DLD1 (cell line): ENCODE measurements around the gene CDK11B.
"Not testable (repeated sequence)": the region's sequence is repeated elsewhere in the genome, so short reads cannot be mapped to it uniquely, and the experiment has no call there.

Experiments used
- in situ Hi-C: cut with HindIII; loops from 2 replicates; pipeline ENCODE4 v1.10.0; 2017; ENCODE audit warnings: low sequenced_read_pairs

The CDK11B gene

DNA sequence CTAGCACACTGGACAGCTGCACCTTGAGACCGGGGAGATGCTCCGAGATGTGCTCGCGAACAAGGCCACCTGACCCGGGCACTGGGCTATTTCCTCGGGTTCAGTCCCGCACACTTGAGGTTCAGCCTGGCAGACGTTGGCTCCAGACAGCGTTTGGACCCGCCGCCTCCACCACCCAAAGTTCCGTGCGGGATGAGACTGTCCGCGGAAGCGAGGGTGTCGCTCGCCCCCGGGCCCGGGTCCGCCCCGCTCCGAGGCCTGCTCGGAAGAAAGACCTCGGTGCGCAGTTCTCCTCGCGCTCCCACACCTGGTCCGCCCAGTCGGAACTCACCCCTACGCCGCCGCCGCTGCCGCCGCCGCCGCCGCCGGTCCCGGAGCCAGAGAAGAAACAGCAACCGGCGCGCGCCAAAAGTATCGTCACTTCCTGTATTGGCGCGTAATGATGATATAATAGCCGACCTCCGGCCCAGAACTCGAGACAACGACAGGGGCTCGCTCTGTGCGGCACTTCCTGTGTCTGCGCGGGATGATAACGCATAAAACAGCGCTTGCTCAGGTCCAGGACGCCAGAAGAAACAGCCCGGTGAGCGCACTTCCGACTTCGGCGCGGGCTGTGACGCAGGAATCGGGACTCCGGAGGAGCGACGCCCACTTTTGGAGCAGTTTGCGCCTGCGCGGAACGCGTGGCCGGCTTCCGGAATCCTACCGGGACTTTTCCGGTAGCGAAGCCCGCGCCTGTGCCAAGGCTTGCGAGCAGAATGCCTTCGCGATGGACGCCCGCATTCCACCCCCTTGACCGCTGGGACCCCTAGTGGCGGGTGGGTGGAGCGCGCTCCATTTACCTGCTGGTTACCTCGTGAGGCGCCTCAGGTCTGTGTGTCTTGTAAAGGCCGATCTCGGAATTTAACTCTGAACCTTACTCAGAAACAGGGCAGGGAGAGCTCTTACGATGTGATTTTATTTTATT is at the start of gene CDK11B:
Gene CDK11B (minus strand): TSS at position 422 of the 967 bp plus-strand sequence. CDS start 1,519 bp downstream, outside the sequence.
- in situ Hi-C loops: not testable (repeated sequence)

DNA sequence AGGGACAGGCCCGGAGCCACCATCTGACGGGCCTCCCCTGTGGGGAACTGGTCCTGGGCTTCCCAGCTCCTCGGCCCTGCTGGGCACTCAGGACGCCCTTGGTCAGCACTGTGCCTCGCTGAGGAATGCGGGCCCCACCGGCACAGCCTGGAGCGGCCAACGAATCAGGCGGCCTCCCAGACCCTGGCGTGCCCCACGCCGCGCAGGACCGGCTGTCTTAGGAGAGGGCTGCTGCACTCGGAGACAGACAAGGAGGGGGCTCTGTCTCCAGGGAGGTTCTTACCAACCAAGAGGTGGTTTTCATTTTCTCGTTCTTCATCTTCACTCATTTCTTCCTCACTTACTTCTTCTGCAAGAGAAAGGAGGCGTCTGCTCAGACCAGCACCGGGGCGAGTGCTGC is 49.1 kb upstream of the CDK11B start:
- in situ Hi-C loops: not testable (repeated sequence)

DNA sequence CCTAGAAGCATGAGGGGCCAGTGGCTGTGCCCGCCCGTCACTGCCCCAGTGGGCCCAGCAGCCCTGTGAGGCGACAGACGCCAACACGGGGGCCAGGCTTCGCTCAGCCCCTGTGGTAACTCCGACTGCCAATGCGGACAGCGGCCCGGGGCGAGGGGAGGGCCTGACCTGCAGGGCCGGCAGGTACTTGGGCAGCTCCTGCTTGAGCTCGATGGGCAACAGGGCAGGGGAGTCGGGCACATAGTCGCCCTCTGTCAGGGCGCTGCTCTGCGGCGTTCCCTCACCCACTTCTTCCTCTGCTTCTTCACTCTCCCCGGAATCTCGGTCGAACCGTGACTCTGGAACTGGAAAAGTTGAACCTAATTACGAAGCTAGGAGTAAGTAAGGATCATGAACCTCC is 48.4 kb upstream of the CDK11B start:
- in situ Hi-C loops: not testable (repeated sequence)

DNA sequence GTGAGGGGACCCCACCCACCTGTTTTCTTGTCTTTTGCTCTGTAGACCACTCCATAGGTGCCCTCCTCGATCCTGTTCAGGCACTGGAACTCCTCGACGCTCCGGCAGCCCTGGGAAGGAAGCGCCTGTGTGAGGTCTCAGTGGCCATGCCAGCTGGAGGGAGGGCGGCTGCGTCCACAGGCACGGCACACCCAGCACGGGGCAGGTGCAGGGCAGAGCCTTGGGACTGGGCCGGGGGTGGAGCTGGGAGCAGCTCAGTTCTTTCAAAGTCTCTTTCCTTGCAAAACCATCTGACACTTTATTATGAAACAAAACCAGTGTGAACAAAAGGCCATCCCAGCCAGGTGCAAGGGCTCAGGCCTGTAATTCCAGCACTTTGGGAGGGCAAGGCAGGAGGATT is 46.8 kb upstream of the CDK11B start:
- in situ Hi-C loops: not testable (repeated sequence)

DNA sequence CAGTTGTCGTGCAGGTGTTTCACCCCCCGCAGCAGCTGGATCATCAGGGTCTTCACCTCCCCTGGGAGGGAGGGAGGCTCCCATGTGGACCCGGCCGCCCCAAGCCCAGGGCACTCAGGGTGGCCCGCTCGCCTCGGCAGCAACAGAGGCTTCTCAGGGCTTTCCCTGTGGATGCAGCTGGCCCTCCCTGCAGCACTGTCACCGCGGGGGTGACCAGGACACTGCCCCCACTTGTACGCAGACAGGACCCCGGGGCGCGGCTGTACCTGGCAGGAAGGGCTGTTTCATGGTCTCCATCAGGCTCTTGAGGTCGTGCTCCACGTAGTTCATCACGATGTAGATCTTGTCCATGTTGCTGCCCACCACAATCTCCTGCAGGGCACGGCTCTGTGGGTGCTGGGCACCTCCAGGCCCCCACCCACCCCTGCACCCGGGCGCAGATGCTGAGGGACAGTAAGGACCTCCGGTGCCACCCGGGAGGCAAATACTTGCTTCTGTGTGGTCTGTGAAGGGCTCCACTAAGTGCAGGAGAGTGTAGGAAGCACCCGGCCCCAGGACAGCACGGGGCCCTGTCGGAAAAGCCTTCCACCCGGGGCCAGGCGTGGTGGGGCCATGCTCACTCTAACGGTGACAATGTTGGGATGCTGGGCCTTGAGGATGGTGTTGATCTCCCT is 45.6 kb upstream of the CDK11B start:
- in situ Hi-C loops: not testable (repeated sequence)

DNA sequence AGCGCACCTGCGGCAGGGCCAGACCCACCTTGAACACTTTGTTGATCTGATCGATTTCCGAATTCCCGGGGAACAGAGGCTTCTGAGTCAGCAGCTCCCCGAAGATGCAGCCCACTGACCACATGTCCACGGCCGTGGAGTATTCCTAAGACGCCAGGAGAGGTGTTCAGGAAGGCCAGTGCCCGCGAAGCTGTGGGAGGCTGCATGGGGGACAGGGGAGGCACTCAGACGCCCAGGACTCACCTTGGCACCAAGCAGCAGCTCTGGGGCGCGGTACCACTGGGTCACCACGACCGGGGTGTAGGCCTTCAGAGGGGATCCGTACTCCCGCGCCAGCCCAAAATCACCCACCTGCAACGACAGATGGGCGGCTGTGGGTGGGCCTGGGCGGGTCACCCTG is 45.0 kb upstream of the CDK11B start:
- in situ Hi-C loops: no loop called here

DNA sequence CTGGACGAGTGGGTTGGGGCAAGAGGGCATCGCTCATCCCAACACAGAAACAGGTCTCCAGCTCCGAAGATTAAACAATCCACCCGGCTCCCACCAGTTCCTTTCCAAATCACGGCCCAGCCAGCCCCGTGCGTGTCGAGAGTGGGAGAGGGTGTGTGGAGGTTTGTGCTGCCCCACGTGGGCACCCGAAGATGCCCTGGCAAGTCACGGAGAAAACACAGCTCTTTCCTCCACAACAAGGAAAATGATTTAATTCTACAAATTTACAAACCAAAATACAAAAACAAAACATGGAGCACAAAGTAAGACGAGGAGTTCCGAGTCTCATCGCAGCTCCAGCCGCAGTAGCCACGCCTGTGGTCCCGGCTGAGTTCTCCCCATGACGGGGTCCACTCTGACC is 43.7 kb upstream of the CDK11B start:
- in situ Hi-C loops: not testable (repeated sequence)

DNA sequence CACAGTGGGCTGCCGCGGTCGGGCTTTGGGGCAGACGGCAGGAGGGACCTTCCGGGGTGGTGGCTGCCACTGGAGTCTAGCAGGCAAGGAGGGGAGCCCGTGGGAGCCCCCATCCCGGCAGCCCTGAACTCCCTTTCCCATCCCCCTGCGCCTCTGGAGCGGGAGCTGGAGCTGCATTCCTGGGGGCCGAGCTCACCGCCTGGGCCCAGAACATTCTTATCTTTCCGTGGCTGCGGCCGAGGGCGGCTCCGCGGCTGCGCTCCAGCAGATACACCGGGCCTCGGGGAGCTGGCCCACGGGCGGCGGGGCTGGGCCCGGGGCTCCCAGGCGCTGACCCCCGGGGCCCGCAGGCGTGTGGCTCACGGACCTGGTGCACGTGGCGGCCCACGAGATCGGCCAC is 41.8 kb upstream of the CDK11B start:
- in situ Hi-C loops: not testable (repeated sequence)

DNA sequence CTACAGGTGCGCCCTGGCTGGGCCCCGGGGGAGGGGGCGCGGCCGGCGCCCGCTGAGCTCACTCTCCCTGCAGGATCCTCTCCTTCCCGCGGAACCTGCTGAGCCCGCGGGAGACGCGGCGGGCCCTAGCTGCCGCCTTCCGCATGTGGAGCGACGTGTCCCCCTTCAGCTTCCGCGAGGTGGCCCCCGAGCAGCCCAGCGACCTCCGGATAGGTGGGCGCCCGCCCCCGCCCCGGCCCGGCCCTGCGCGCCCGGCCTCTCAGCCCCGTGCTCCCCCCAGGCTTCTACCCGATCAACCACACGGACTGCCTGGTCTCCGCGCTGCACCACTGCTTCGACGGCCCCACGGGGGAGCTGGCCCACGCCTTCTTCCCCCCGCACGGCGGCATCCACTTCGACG is 41.3 kb upstream of the CDK11B start:
- in situ Hi-C loops: not testable (repeated sequence)

DNA sequence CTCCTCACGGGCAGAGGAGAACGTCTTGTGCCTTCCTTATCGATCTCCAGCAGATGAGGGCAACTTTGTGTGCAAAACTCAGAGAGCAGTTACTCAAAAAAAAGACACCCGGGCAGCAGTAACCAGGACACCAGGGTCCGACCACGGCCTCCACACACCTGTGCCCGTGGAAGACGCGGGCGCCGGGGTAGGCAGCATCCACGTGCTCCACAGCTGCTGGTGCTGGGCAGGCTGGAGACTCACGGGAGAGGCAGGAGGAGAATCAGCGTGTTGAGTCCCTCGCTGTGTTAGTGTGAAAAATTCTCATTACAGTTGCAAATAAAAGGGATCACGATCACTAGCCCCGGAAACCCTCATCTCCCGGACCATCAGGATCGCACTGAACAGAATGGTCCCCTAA is 40.3 kb upstream of the CDK11B start:
- in situ Hi-C loops: not testable (repeated sequence)

DNA sequence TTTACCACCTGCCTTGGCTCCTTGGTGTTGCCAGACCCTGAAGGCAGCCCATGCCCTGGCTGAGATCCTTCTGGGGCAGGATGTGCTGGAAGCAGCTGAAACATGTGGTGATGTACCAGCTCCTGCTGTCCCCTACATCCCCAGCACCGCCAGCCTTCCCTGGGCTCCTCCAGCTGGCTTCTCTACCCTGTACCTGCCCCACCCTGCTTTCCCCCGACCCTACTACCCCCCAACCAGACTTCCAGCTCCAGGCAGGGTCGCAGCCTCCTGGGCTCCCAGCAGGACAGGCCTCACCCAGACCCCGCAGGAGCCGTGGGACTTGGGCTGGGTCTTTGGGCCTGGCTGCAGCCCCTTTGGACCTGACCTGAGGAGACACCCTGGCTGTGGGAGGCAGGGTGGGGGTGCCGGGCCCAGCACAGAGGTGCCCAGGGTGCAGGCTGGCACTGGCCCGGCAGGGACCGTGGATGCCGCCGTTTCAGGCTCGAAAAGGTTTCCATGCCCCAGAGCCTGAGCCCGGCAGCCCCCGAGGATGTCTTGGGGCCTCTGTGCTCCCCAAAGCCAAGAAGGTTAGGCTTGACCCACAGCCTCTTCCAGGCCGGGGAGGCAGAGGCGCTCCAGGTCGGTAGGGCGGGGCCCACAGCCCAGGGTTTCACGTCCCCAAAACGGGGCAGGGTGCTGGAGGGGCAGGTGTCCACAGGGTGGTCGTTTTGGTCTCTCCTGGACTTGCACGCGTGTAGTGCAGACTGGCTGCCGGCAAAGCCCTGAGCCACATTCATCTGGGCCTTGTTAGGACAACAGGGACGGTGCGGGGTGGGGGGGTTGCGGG is 38.8 kb upstream of the CDK11B start:
- in situ Hi-C loops: not testable (repeated sequence)

DNA sequence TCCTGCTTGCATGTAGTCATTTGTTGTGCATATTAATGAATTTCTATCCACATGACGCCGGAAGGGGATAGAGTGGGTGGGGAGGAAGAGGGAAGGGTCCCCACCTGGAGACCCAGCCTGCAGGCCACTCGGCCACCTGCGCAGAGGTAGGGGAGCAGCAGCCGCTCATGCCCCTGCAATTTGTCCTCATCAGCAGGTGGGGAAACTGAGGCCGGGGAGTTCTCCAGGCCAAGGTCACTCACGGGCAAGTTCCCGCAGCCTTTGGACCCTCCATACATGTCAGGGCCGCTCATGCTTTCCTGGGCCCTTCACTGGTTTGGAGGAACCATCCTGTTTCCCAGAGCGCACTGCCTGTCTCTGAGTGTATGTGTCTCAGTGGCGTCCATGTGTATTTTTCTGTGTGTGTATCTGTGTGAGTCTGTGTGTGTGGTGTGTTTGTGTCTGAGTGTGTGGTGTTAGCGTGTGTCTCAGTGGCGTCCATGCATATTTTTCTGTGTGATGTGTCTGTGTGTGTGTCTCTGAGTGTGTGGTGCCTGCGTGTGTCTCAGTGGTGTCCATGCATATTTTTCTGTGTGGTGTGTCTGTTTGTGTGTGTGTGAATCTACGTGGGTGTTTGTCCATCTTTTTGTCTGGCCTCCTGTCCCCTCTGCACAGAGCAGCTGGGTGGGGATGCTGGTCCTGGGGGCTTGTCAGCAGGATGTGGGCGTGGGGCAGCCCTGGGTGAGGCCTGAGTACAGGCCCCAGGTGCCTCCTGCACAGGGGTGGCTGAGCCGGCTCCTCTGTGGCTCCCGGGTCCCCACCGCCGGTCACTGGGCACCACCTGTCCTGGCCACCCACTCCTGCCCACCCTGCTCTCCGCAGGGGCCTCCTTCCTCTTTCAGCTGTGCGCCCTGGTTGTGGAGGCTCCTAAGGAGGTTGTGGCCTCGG is 37.9 kb upstream of the CDK11B start:
- in situ Hi-C loops: not testable (repeated sequence)

DNA sequence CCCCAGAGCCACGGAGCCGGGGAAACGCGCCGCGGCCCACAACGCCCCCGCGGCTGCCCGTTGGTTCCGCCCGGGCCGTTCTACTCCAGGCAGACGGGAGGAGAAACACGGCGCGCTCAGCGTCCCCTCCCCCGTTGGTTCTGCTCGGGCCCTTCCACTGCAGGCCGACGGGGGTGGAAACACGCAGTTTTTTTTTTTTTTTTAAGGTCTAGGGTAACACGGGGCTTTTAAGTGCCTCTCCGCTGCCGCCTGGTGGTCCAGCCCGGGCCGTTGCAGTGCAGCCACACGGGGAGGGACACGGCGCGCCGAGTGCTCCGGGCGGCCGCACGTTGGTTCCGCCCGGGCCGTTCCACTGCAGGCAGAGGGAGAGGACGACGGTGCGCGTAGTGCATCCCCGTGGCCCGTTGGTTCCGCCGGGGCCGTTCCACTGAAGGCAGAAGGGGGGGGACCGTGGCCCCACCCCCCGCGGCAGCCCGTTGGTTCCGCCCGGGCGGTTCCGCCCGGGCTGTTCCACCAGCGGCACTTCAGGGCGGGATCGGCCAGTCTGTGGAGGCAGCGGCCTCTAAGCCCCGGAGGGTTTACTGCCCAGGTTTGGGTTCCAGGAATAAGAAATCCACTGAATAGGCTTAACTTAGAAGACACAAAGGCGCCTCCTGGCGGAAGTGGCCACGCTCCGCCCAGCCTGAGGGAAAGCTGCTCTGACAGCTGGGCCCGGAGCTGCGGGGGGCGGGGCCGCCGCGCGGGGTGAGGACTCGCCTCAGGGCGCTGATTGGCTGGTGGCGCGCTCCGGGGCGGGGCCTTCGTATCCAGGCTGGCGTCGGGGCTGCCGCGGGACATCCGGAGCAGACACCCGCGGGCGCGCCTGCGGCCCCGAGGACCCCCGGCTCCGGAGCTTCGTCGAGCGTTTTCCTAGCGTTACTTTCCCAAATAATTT is 34.2 kb upstream of the CDK11B start, which contains the start of gene SLC35E2B:
Gene SLC35E2B (minus strand): TSS at position 82 of the 934 bp plus-strand sequence. CDS start 16,096 bp downstream, outside the sequence.
- in situ Hi-C loops: not testable (repeated sequence)

DNA sequence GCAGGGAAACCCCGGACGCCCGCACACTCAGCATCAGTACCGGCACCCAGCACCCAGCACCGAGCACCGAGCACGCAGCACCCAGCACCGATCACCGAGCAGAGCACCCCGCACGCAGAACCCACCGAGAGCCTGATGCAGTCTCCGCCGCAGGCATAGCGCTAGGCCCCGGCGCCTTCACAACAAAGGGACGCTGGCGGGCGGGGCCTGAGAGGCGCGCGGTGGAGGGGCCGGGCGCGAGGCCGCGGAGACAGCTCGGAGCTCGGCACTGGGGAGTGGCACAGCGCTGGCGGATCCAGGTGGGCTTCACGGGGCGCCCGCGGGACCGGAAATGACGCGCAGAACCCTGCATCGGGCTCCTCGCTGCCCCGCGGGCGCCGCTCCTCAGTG is 33.5 kb upstream of the CDK11B start:
- in situ Hi-C loops: not testable (repeated sequence)

DNA sequence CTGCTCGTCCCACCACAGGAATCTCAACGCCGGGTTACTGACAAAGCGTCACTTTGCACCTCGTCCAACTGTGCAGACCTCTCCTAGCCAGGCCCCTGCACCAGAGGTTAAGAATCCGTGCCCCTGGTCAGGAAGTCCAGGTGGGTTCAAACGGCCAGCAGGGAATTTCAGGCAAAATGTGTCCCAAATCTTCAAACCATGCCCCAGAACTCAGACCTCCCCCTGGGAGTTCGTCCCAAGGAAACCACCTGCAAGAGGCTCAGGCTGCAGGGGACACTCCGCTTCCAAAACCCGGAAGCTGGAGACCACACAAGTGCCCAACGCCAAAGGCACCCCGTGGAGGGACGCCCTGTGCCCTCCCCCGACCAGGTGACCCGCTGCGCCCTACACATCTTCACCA is 32.6 kb upstream of the CDK11B start:
- in situ Hi-C loops: not testable (repeated sequence)

DNA sequence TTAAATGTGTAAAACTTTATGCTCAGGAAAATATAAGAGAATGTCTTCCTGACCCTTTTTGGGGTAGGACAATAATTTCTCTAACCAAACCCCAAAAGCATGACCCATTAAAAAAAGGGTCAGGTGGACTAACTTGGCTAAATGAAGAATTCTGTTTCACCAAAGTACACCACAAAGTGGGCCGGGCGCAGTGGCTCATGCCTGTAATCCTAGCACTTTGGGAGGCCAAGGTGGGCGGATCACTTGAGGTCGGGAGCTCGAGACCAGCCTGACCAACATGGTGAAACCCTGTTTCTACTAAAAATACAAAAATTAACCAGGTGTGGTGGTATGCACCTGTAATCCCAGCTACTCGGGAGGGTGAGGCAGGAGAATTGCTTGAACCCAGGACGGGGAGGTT is 30.7 kb upstream of the CDK11B start:
- in situ Hi-C loops: not testable (repeated sequence)

DNA sequence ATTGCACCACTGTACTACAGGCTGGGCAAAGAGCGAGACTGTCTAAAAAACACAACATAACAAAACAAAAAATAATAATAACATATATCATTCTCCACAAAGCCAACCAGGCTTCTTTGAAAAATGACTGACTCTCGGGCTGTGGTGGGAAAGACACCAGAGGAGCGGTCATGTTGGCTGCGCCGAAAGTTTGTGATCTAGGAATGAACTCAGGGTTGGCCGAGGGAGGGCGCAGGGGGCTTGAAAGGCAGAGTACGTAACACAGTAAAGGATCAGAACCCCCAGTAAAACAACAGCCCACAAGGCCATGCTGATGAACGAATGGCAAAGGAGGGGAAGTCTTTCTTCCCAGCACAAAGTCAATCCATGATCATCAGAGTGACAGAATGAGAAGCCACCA is 29.0 kb upstream of the CDK11B start:
- in situ Hi-C loops: no loop called here

DNA sequence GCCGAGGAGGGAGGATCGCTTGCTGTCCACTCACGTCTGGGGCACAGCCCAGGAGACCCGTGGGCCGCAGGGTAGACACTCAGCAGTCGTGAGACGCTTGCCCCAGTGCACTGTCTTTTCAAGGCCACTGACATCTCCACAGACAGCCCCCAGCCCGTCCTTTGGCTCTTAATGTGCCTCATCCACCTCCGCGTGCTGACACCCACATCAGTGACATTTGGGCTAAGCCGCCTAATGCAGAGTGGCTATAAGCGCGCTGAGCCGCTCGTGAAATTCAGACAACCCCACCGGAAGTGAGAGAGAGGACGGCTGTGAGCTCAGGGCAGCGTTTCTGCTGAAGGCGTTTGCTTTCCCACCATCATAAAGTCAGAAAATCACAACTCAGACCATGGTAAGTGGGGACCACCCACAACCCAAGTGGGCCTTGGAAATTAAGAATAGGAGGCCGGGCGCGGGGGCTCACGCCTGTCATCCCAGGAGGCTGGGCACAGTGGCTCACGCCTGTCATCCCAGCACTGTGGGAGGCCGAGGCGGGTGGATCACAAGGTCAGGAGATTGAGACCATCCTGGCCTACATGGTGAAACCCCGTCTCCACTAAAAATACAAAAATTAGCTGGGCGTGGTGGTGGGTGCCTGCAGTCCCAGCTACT is 25.4 kb upstream of the CDK11B start:
- in situ Hi-C loops: no loop called here
